Mammary epithelial cell (primary cell): ENCODE data around the gene ZNF277.

Experiments used
- CTCF ChIP-seq, 2 donors: IDR thresholded peaks in 1 of 2; conservative IDR thresholded peaks in 1 of 2; 2 replicates each; pipeline ENCODE4 v1.5.1; 2011 to 2012; ENCODE audit warnings: inconsistent platforms in 2 of 2, low read length in 2 of 2, mild to moderate bottlenecking in 2 of 2, control low read depth in 1 of 2, low read depth in 1 of 2; ENCODE audit not compliant: insufficient read depth in 1 of 2; ENCODE audit errors: extremely low read depth in 1 of 2
- EZH2 ChIP-seq: IDR thresholded peaks from 2 replicates; pipeline ENCODE4 v1.6.1; 2012; ENCODE audit warnings: low read length, inconsistent platforms, borderline replicate concordance

GRCh38 chr7:112157072-112157471, 49.4 kb upstream of the ZNF277 start:
- TF ChIP-seq CTCF (conservative IDR thresholded peaks at IDR 0.05 in 1 of 2, IDR thresholded peaks at IDR 0.05 in 1 of 2; ENCODE audit: extremely low read depth in 1 of 2, insufficient read depth in 1 of 2, low read depth in 1 of 2, low read length in 2 of 2): no peak
- no peak for TF ChIP-seq EZH2
